ENCODE results near the gene SCMH1. TPM values are rescaled to one million over a fixed set of nuclear protein-coding genes. Genes with fewer than 3 reads are reported as not detected.

The SCMH1 gene
- total RNA-seq, 1 experiment from 2014 or later: 51.0 TPM

DNA sequence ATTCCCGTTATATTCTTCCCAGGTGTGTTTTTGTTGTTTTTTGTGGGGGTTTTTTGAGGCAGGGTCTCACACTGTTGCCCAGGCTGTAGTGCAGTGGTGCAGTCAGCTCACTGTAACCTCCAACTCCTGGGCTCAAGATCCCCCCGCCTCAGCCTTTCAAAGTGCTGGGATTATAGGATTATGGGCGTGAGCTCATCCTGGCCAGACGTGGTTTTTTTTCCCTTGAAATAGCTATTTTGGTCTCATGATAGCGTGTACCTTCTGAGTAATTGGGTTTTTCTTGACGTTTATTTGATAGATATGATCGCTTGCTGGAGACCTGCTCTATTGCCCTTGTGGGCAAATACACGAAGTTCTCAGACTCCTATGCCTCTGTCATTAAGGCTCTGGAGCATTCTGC, 245.0 kb downstream of the SCMH1 start:
- Histone ChIP-seq H3K36me3 (peaks cover 95% of the 10 kb centered on the region), H3K4me1 (no peaks in the 10 kb centered on the region), H3K27ac (no peak overlapping the region), H3K27me3 (no peaks in the 10 kb centered on the region), H3K4me3 (no peak overlapping the region), H3K9me3 (replicated peaks) (no peaks in the 10 kb centered on the region)
- no peak for DNase-seq

DNA sequence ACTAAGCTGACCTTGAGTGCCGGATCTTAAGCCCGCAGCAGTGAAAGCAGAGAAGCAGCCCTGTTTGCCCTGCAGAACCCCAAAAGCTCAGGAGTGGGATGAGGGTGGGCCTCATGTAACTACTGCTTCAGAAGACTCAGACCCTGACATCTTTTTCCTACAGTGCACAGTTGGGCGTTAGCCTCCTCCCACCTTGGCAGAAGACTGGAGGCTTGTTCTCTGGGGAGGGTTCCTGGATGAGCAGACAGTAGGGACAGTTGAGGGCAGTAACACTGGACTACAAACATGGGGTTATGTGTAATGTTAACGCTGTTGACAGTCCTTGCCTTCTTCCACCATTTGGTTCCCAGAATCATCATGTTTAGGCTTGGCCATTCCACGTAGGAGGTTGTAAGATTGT, 253.0 kb downstream of the SCMH1 start:
- H3K36me3 ChIP-seq: peaks cover 96% of the 10 kb centered on the region
- H3K9me3 ChIP-seq (replicated peaks): no peaks in the 10 kb centered on the region
- H3K27me3 ChIP-seq: no peaks in the 10 kb centered on the region

DNA sequence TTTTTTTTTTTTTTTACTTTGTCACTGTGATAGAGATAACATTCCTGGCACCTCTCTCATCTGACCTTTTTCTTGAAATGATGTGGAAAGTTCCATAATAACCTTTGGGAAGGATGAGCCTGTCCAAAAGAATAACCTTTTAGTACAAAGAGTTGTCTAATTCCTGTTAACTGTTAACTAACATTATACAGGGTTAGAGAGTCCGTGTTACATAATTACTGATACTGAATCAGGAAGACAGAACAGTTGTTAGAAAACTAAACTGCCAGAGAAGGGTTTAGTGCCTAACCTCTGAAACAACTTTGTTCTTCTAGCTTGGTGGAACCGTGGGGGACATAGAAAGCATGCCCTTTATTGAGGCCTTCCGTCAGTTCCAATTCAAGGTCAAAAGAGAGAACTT, 253.8 kb downstream of the SCMH1 start:
- Histone ChIP-seq H3K4me3 (no peak overlapping the region), H3K36me3 (peaks cover 97% of the 10 kb centered on the region)

More for the DNA sequence above, 253.0 kb downstream of the SCMH1 start:
- H3K4me3 ChIP-seq: no peak overlapping the region
- H3K27ac ChIP-seq: no peak overlapping the region
- DNase-seq: no peak
- no peaks in the 10 kb centered on the region for H3K4me1 ChIP-seq

GRCh38 chr1:40987439-40988276, 254.4 kb downstream of the SCMH1 start:
- no peaks in the 10 kb centered on the region for H3K4me1 ChIP-seq
- no peaks in the 10 kb centered on the region for H3K27me3 ChIP-seq
- H3K4me3 ChIP-seq: no peak overlapping the region
- H3K9me3 ChIP-seq (replicated peaks): no peaks in the 10 kb centered on the region
- DNase-seq: no peak
- H3K36me3 ChIP-seq: peaks cover 97% of the 10 kb centered on the region
- H3K27ac ChIP-seq: no peak overlapping the region

More for the DNA sequence above, 253.8 kb downstream of the SCMH1 start:
- no peak overlapping the region for H3K27ac ChIP-seq
- no peaks in the 10 kb centered on the region for H3K9me3 ChIP-seq (replicated peaks)
- H3K4me1 ChIP-seq: no peaks in the 10 kb centered on the region
- H3K27me3 ChIP-seq: no peaks in the 10 kb centered on the region
- no peak for DNase-seq

DNA sequence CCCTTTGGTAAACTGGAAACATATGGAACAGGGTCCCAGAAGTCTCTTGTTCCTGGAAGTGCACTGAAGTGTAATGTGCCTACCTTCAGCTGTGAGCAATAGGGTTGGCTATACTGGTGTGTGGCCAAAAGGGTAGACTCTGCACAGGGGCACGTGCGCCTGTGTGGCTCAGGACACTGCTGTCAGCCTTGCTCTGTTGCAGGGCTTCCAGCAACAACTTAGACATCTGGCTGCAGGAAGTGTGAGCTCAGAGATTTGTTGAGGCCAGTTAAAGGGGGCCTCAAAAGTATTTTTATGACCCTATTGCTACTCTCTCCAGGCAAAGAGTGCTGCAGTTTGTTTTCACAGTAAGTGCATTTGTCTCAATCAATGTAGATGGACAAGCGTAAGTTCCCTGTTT, 255.2 kb downstream of the SCMH1 start:
- H3K4me1 ChIP-seq: no peaks in the 10 kb centered on the region
- no peak overlapping the region for H3K27ac ChIP-seq
- no peak for DNase-seq
- H3K27me3 ChIP-seq: no peaks in the 10 kb centered on the region
- H3K4me3 ChIP-seq: no peak overlapping the region
- peaks cover 95% of the 10 kb centered on the region for H3K36me3 ChIP-seq
- H3K9me3 ChIP-seq (replicated peaks): no peaks in the 10 kb centered on the region

GRCh38 chr1:40986328-40986783, 255.8 kb downstream of the SCMH1 start:
- Histone ChIP-seq H3K4me3 (no peak overlapping the region), H3K27ac (no peak overlapping the region), H3K27me3 (no peaks in the 10 kb centered on the region), H3K4me1 (peaks cover 1% of the 10 kb centered on the region; the same call in 1 of the 2 replicates), H3K36me3 (peaks cover 91% of the 10 kb centered on the region), H3K9me3 (replicated peaks) (no peaks in the 10 kb centered on the region)
- DNase-seq: no peak

- peaks cover 89% of the 10 kb centered on the region for H3K36me3 ChIP-seq
- no peak overlapping the region for H3K27ac ChIP-seq
- no peaks in the 10 kb centered on the region for H3K27me3 ChIP-seq
- H3K9me3 ChIP-seq (replicated peaks): no peaks in the 10 kb centered on the region
- no peak overlapping the region for H3K4me3 ChIP-seq
- DNase-seq: no peak
- peaks cover 5% of the 10 kb centered on the region; the same call in 1 of the 2 replicates for H3K4me1 ChIP-seq
These were observed 256.2 kb downstream of the SCMH1 start for GRCh38 chr1:40985875-40986274.

GRCh38 chr1:40985161-40985560, 256.9 kb downstream of the SCMH1 start:
- no peak overlapping the region for H3K27ac ChIP-seq
- peaks cover 82% of the 10 kb centered on the region for H3K36me3 ChIP-seq
- no peaks in the 10 kb centered on the region for H3K27me3 ChIP-seq
- peaks cover 5% of the 10 kb centered on the region; the same call in 1 of the 2 replicates for H3K4me1 ChIP-seq
- no peak for DNase-seq
- no peak overlapping the region for H3K4me3 ChIP-seq
- no peaks in the 10 kb centered on the region for H3K9me3 ChIP-seq (replicated peaks)

DNA sequence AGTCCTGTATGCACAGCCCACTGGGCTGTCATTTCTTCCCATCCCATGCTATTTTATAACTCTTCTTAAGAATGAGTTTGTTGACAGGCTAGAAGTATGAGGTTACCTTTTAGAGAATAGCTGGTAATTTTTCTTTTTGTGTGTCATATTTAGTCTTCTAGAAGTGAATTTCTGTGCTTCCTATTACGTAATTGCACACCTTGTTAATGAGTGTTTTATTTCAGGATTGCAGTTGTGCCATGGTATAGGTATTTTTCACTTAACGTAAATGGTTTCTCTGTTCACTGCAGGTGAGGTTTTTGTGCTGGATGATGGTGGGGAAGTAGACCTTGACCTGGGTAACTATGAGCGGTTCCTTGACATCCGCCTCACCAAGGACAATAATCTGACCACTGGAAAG, 257.6 kb downstream of the SCMH1 start:
- H3K27me3 ChIP-seq: no peaks in the 10 kb centered on the region
- H3K9me3 ChIP-seq (replicated peaks): no peaks in the 10 kb centered on the region
- DNase-seq: no peak
- H3K4me1 ChIP-seq: peaks cover 5% of the 10 kb centered on the region; the same call in 1 of the 2 replicates
- H3K36me3 ChIP-seq: peaks cover 76% of the 10 kb centered on the region
- no peak overlapping the region for H3K27ac ChIP-seq
- no peak overlapping the region for H3K4me3 ChIP-seq

- Histone ChIP-seq H3K27me3 (no peaks in the 10 kb centered on the region), H3K4me3 (no peak overlapping the region), H3K9me3 (replicated peaks) (no peaks in the 10 kb centered on the region), H3K27ac (no peak overlapping the region), H3K4me1 (peaks cover 5% of the 10 kb centered on the region; the same call in 1 of the 2 replicates), H3K36me3 (peaks cover 71% of the 10 kb centered on the region)
- DNase-seq: no peak
These were observed 258.0 kb downstream of the SCMH1 start for GRCh38 chr1:40984066-40984465.

DNA sequence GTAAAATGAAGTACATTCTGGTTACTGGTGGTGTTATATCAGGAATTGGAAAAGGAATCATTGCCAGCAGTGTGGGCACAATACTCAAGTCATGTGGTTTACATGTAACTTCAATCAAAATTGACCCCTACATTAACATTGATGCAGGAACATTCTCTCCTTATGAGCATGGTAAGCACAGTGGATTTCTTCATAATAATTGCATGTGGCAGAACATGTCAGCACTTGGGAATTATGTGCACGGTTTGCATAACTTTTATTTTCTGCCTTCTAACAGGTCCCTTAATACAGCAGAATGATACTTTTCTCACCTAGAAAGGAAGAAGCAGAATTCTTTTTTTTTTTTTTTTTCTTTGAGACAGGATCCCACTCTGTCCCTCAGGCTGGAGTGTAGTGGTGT, 258.8 kb downstream of the SCMH1 start:
- Histone ChIP-seq H3K27ac (no peak overlapping the region), H3K4me3 (no peak overlapping the region), H3K9me3 (replicated peaks) (no peaks in the 10 kb centered on the region), H3K27me3 (no peaks in the 10 kb centered on the region), H3K36me3 (peaks cover 63% of the 10 kb centered on the region), H3K4me1 (peaks cover 5% of the 10 kb centered on the region; the same call in 1 of the 2 replicates)
- DNase-seq: no peak

GRCh38 chr1:40982721-40983120, 259.4 kb downstream of the SCMH1 start:
- Histone ChIP-seq H3K36me3 (peaks cover 58% of the 10 kb centered on the region), H3K9me3 (replicated peaks) (no peaks in the 10 kb centered on the region), H3K27me3 (no peaks in the 10 kb centered on the region), H3K4me3 (no peak overlapping the region), H3K27ac (no peak overlapping the region), H3K4me1 (peaks cover 5% of the 10 kb centered on the region; the same call in 1 of the 2 replicates)
- no peak for DNase-seq

DNA sequence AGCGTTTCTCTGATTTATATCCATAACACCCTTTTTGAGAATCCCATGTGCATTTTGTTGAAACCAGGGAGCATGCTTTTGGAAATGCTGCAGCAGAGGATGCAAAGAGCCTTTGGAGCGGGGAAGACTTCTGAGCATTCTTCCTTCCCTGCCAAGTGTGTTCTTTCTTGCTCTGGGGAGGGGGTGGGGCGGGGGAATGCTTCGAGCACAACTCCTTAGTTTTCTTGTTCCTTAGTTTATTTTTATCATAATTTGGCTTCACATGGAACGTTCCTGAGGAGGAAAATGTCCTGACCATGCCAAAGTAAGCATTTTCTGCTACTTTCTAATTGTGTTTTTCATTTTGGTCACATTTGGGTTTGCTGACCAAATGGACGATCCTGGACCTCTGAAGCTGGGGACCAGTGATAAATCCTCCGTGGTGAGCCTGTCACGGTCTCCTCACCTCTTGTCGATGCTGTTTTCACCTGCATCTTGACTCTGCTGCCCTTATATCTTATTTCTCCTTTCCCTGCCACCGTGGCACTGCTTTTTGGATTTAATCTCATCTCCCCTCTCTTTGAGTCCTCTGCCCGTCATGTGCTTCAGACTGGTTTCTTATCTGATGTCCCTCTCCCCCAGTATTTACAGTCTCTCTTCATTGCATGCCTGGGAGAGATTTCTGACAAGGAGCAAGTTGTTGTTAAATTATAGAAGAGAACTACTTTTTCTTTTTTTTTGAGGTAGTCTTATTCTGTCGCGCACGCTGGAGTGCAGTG, 260.2 kb downstream of the SCMH1 start:
- no peaks in the 10 kb centered on the region for H3K27me3 ChIP-seq
- no peak overlapping the region for H3K4me3 ChIP-seq

GRCh38 chr1:40980453-40981121, 261.5 kb downstream of the SCMH1 start:
- peak overlapping the region; percentile 96 for H3K4me3 ChIP-seq
- H3K27me3 ChIP-seq: no peaks in the 10 kb centered on the region
- H3K4me1 ChIP-seq: peaks cover 5% of the 10 kb centered on the region; the same call in 1 of the 2 replicates
- peak; percentile 27 to 45 for DNase-seq
- H3K9me3 ChIP-seq (replicated peaks): no peaks in the 10 kb centered on the region
- H3K27ac ChIP-seq: peak overlapping the region; percentile 93
- peaks cover 36% of the 10 kb centered on the region for H3K36me3 ChIP-seq

More for the DNA sequence above, 260.2 kb downstream of the SCMH1 start:
- Histone ChIP-seq H3K4me1 (peaks cover 5% of the 10 kb centered on the region; the same call in 1 of the 2 replicates), H3K36me3 (peaks cover 49% of the 10 kb centered on the region), H3K27ac (no peak overlapping the region), H3K9me3 (replicated peaks) (no peaks in the 10 kb centered on the region)
- DNase-seq: no peak

Measured in SJCRH30 (cell line).